Activated T-cell treated with anti-CD3 and anti-CD28 coated beads, Interleukin-2, amount 50 U/mL, for 72 hours (primary cell): Measurements from ENCODE around the gene CADM1. TPM values are rescaled to one million over a fixed set of nuclear protein-coding genes. Genes with fewer than 3 reads are reported as not detected.
A peak's percentile ranks its signal among the peaks of the same experiment; 100 is the strongest.

ENCODE experiments used
- ATAC-seq, 2 donors: fragments of 150-1000 bp; cut with Tn5 transposase; replicated peaks in 1 of 2; 2 replicates each; pipeline ENCODE4 v1.10.0; 2021; ENCODE audit warnings: moderate library complexity in 2 of 2, mild to moderate bottlenecking in 1 of 2
- DNase-seq, 2 donors: peaks; one replicate each; pipeline ENCODE4 v3.0.0; 2021 to 2022; ENCODE audit warnings: mixed read lengths in 1 of 2
- H3K27ac Mint-ChIP-seq: one replicate; pipeline ENCODE4 v1.8.0; 2022; ENCODE audit warnings: mild to moderate bottlenecking, moderate library complexity, mixed read lengths
- H3K27me3 Mint-ChIP-seq: one replicate; pipeline ENCODE4 v1.8.0; 2022; ENCODE audit warnings: low read depth, mixed read lengths
- H3K36me3 Mint-ChIP-seq, 2 donors: one replicate each; pipeline ENCODE4 v1.8.0; 2022; ENCODE audit warnings: mixed read lengths in 2 of 2, mild to moderate bottlenecking in 1 of 2; ENCODE audit not compliant: insufficient read depth in 2 of 2
- H3K4me1 Mint-ChIP-seq: one replicate; pipeline ENCODE4 v1.8.0; 2022; ENCODE audit warnings: low read depth, mixed read lengths
- H3K4me3 Mint-ChIP-seq, 2 donors: one replicate each; pipeline ENCODE4 v1.8.0; 2022; ENCODE audit warnings: mild to moderate bottlenecking in 2 of 2, mixed read lengths in 2 of 2, moderate library complexity in 2 of 2
- H3K9me3 Mint-ChIP-seq, 2 donors: one replicate each; pipeline ENCODE4 v1.8.0; 2022; ENCODE audit warnings: mixed read lengths in 2 of 2
- total RNA-seq, 2 donors: library from RNA; stranded (reverse); gene quantifications; one replicate each; pipeline ENCODE4 v1.2.3, GENCODE V29; 2022

CADM1 gene
- total RNA-seq, 2 donors from 2014 or later: 1.7 to 2.1 TPM

- Mint-ChIP-seq H3K4me3 (no peak overlapping the region), H3K27ac (no peak overlapping the region), H3K9me3 (peaks cover 0 to 4% of the 10 kb centered on the region in 2 donors), H3K4me1 (peaks cover 12% of the 10 kb centered on the region), H3K27me3 (no peaks in the 10 kb centered on the region), H3K36me3 (no peaks in the 10 kb centered on the region)
- ATAC-seq (no peak), DNase-seq (no peak)
These were observed 374.5 kb downstream of the CADM1 start for GRCh38 chr11:115129473-115130289.

GRCh38 chr11:115128226-115128625 is 376.0 kb downstream of the CADM1 start:
- Mint-ChIP-seq H3K27ac (no peak overlapping the region), H3K4me1 (peaks cover 12% of the 10 kb centered on the region), H3K4me3 (no peak overlapping the region), H3K36me3 (no peaks in the 10 kb centered on the region), H3K27me3 (no peaks in the 10 kb centered on the region), H3K9me3 (peaks cover 0 to 4% of the 10 kb centered on the region in 2 donors)
- DNase-seq (no peak), ATAC-seq (no peak)

GRCh38 chr11:115127790-115128189 is 376.4 kb downstream of the CADM1 start:
- H3K4me3 Mint-ChIP-seq: no peak overlapping the region
- no peak overlapping the region for H3K27ac Mint-ChIP-seq
- no peaks in the 10 kb centered on the region for H3K36me3 Mint-ChIP-seq
- peaks cover 12% of the 10 kb centered on the region for H3K4me1 Mint-ChIP-seq
- ATAC-seq (no peak), DNase-seq (no peak)
- no peaks in the 10 kb centered on the region for H3K27me3 Mint-ChIP-seq
- H3K9me3 Mint-ChIP-seq: peaks cover 0 to 4% of the 10 kb centered on the region in 2 donors

- Mint-ChIP-seq H3K4me1 (peaks cover 12% of the 10 kb centered on the region), H3K36me3 (no peaks in the 10 kb centered on the region), H3K27me3 (peaks cover 5% of the 10 kb centered on the region), H3K27ac (no peak overlapping the region), H3K4me3 (no peak overlapping the region), H3K9me3 (peaks cover 0 to 4% of the 10 kb centered on the region in 2 donors)
- no peak for DNase-seq
- peak; percentile 31 to 60 for ATAC-seq
These were observed 377.6 kb downstream of the CADM1 start for GRCh38 chr11:115126515-115127208.

- ATAC-seq (peak in 1 of 2 donors; percentile 15), DNase-seq (no peak)
These were observed 378.1 kb downstream of the CADM1 start for GRCh38 chr11:115126092-115126491.

GRCh38 chr11:115124786-115125185 is 379.4 kb downstream of the CADM1 start:
- H3K9me3 Mint-ChIP-seq: peaks cover 0 to 4% of the 10 kb centered on the region in 2 donors
- ATAC-seq (no peak), DNase-seq (no peak)
- H3K4me3 Mint-ChIP-seq: no peak overlapping the region
- no peak overlapping the region for H3K27ac Mint-ChIP-seq
- peaks cover 10% of the 10 kb centered on the region for H3K27me3 Mint-ChIP-seq
- H3K36me3 Mint-ChIP-seq: no peaks in the 10 kb centered on the region
- H3K4me1 Mint-ChIP-seq: peaks cover 12% of the 10 kb centered on the region

More at GRCh38 chr11:115126092-115126491, 378.1 kb downstream of the CADM1 start:
- Mint-ChIP-seq H3K27me3 (peaks cover 9% of the 10 kb centered on the region), H3K27ac (no peak overlapping the region), H3K9me3 (peaks cover 0 to 4% of the 10 kb centered on the region in 2 donors), H3K36me3 (no peaks in the 10 kb centered on the region), H3K4me3 (no peak overlapping the region), H3K4me1 (peaks cover 12% of the 10 kb centered on the region)

GRCh38 chr11:115123641-115124040 is 380.6 kb downstream of the CADM1 start:
- peaks cover 12% of the 10 kb centered on the region for H3K4me1 Mint-ChIP-seq
- peaks cover 0 to 4% of the 10 kb centered on the region in 2 donors for H3K9me3 Mint-ChIP-seq
- H3K27me3 Mint-ChIP-seq: peaks cover 16% of the 10 kb centered on the region
- no peak overlapping the region for H3K4me3 Mint-ChIP-seq
- DNase-seq (no peak), ATAC-seq (no peak)
- H3K27ac Mint-ChIP-seq: no peak overlapping the region
- no peaks in the 10 kb centered on the region for H3K36me3 Mint-ChIP-seq

- no peak for ATAC-seq
- H3K27ac Mint-ChIP-seq: no peak overlapping the region
- H3K4me3 Mint-ChIP-seq: no peak overlapping the region
- H3K27me3 Mint-ChIP-seq: peaks cover 16% of the 10 kb centered on the region
- no peak for DNase-seq
- peaks cover 12% of the 10 kb centered on the region for H3K4me1 Mint-ChIP-seq
- H3K9me3 Mint-ChIP-seq: peaks cover 0 to 4% of the 10 kb centered on the region in 2 donors
- no peaks in the 10 kb centered on the region for H3K36me3 Mint-ChIP-seq
These were observed 381.9 kb downstream of the CADM1 start for GRCh38 chr11:115122274-115122673.
